Activated CD8-positive, alpha-beta T cell treated with anti-CD3 and anti-CD28 coated beads, Interleukin-2, amount 10 ng/mL, durations not matched to agents 7 days and 5 days (primary cell): ENCODE data around the gene OBI1. TPM values are rescaled to one million over a fixed set of nuclear protein-coding genes. Genes with fewer than 3 reads are reported as not detected.

Experiments
- ATAC-seq: fragments of 150-1000 bp; cut with Tn5 transposase; one replicate; pipeline ENCODE4 v1.10.0; 2021; ENCODE audit warnings: moderate library complexity
- CTCF ChIA-PET: fragments of 350-600 bp; sonication (Branson Sonifier 250); formaldehyde crosslinking; loops from one replicate; lab custom pipeline; 2021; ENCODE audit warnings: antibody characterized with exemption; lab: Charles Lee
- POLR2A ChIA-PET: fragments of 350-600 bp; sonication (Branson Sonifier 250); formaldehyde crosslinking; loops from one replicate; lab custom pipeline; 2021; ENCODE audit warnings: antibody characterized with exemption; lab: Charles Lee
- DNase-seq: peaks from one replicate; pipeline ENCODE4 v3.0.0-alpha.2; 2020
- H3K27ac Mint-ChIP-seq: one replicate; pipeline ENCODE4 v1.8.0; 2021; ENCODE audit warnings: mild to moderate bottlenecking, mixed read lengths
- H3K27me3 Mint-ChIP-seq: one replicate; pipeline ENCODE4 v1.8.0; 2021; ENCODE audit warnings: low read depth, mixed read lengths
- H3K36me3 Mint-ChIP-seq: one replicate; pipeline ENCODE4 v1.8.0; 2021; ENCODE audit warnings: low read depth, mixed read lengths
- H3K4me1 Mint-ChIP-seq: one replicate; pipeline ENCODE4 v1.8.0; 2021; ENCODE audit warnings: low read depth, mixed read lengths
- H3K4me3 Mint-ChIP-seq: one replicate; pipeline ENCODE4 v1.8.0; 2021; ENCODE audit warnings: mild to moderate bottlenecking, mixed read lengths
- H3K9me3 Mint-ChIP-seq: one replicate; pipeline ENCODE4 v1.8.0; 2022; ENCODE audit warnings: mixed read lengths; ENCODE audit not compliant: insufficient read depth
- total RNA-seq, 2 experiments: library from RNA; stranded (reverse); gene quantifications; one replicate each; pipeline ENCODE4 v1.2.3, GENCODE V29; 2021

The OBI1 gene
- total RNA-seq, 2 experiments from 2014 or later = 20.0 to 21.4 TPM

DNA sequence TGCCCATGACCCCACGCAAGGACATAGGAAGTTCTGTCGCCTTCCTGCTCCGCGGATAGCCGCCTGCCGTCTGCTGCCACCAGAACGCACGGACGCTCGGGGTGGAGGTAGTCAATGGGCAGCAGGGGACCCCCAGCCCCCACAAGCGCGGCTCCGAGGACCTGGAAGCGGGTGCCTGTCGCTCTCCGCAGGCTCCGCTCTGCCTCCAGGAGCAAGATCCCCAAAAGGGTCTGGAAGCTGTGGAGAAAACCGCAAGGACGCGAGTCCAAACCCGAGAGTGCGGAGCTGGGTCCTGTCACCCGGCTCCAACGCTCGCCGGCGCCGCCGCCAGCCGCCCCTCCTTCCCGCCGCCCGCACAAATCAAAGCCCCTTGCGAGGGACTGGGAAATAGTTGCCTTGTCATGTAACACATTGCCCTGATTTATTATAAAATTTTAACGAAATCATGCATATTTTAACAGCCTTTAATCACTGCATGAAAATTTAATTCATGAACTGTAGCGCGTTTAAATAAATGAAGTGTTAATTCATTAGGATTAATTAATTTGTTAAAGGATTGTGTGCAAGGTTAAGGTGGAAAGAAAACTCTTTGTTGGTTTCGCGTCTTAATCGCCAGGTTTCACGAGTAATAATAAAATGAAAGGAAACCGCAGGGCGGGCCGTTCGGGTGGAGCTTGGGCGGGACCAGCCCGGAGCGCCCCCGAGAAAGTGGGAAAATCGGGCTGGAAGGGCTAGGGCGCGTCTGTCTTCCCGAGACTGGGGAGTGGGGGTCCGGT lies 50.1 kb downstream of the OBI1 start:
- peaks cover 26% of the 10 kb centered on the region for H3K4me1 Mint-ChIP-seq
- no peak overlapping the region for H3K27ac Mint-ChIP-seq
- no peaks in the 10 kb centered on the region for H3K36me3 Mint-ChIP-seq
- ATAC-seq (peak; percentile 27), DNase-seq (no peak)
- CTCF ChIA-PET = no interaction called here
- peak overlapping the region; percentile 59 for H3K4me3 Mint-ChIP-seq
- peaks cover 72% of the 10 kb centered on the region for H3K27me3 Mint-ChIP-seq
- H3K9me3 Mint-ChIP-seq = no peaks in the 10 kb centered on the region
- POLR2A ChIA-PET = no interaction called here

DNA sequence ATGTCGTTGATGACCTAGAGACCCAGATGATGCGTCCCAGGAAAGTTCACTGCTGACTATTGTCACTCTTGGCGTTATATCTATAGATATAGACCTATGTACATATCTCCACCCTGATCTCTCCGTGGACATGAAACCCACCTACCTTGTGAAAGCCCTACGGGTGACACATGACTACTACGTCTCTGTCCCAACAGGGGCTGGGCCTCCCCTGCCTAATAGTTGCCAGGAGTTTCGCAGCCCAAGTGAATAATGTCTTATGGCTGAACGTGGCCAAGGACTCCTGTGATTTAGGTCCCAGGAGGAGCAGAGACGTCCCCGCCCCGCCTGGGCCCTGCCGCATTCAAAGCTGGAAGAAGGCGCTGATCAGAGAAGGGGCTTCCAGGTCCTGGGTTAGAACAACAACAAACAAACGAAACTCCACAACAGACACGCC lies 50.7 kb downstream of the OBI1 start:
- ATAC-seq (no peak), DNase-seq (no peak)
- ChIA-PET CTCF (no interaction called here), POLR2A (no interaction called here)
- Mint-ChIP-seq H3K9me3 (no peaks in the 10 kb centered on the region), H3K27me3 (peaks cover 78% of the 10 kb centered on the region), H3K36me3 (no peaks in the 10 kb centered on the region), H3K4me1 (peaks cover 31% of the 10 kb centered on the region), H3K4me3 (peak overlapping the region; percentile 59), H3K27ac (no peak overlapping the region)

DNA sequence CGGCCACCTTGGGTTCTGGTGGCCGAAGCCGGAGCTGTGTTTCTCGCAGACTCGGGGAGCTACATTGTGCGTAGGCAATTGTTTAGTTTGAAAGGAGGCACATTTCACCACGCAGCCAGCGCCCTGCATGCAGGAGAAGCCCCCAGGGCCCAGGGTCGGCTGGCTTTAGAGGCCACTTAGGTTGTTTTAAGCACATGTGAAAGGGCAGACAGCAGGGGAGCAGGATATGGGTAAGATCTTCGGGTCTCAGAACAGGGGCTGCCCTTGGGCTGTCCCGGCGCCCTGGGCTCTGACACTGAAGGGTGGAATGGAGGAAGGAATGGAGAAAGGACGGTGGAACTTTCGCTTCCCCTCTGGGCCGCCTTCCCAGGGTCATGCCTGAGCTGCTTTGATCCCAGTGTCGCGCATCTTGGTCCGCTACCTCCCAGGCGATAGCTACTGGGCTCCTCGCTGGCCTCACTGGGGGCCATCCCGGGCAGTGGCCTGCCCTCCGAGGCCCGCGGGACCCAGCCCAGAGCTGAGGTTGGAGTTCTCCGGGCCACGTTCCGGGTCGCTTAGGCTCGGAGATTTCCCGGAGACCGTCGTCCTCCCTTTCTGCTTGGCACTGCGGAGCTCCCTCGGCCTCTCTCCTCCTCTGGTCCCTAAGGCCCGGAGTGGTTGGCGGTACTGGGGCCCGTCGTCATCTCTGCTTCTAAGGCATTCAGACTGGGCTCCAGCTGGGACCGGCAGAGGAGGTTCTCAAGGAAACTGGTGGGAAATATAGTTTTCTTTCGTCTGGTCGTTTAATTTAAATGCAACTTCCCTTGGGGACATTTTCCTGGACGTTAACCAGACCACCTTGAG lies 51.3 kb downstream of the OBI1 start:
- Mint-ChIP-seq H3K27ac (no peak overlapping the region), H3K4me1 (peaks cover 33% of the 10 kb centered on the region)
- POLR2A ChIA-PET = interaction anchor here (0.6 kb wide), 1 partner anchor 1734 kb away, joined by 3 read pairs; no protein-coding TSS in a partner anchor

DNA sequence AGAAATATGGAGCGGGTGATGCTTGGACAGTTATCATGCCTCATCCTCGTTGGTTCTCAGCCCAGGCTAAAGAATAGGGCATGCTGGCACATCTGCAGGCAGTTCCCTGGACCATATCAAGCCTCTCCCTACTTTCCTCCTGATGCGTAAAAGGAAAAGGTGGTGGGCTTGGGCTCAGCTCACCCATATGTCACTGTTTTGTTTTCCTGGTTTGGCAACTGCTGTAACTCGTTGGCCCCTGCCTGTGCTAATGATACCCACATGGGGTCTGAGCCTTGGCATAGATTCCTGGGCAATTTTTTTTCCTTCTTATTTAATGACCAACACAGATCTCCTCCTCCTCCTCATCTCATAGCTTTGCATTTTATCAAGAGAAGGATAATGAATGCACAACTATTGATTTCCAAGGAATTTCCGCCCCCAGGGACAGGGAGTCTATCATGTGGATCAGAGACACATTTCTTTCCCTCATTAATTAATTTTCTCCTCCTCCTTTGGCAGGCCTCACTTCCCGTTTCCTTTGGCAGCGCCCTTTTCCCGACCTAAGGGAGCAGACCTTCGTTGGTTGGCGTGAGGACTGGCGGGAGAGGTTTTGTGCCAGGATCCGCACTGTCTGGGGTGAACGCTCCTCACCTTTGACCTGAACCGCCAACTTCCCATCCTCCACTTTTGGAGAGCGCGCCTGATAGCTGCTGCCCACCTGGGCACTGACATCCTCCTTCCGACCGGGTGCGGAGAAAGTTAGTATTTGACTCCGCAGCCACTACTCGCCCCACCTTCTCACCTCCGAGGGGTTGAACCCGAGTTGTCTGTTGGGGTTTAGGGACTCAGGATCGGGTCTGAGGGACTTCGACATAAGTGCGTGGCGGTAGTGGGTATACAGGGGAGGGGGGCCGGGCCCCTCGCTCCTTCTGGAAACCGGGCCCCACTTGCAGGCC lies 52.2 kb downstream of the OBI1 start:
- H3K4me1 Mint-ChIP-seq = peaks cover 38% of the 10 kb centered on the region
- CTCF ChIA-PET = interaction anchor here (0.8 kb wide), 1 partner anchor 10 kb away, joined by 3 read pairs; no protein-coding TSS in a partner anchor
- POLR2A ChIA-PET = interaction anchor here (0.6 kb wide), 1 partner anchor 1735 kb away, joined by 3 read pairs; no protein-coding TSS in a partner anchor

More for the DNA sequence above, 51.3 kb downstream of the OBI1 start:
- DNase-seq (no peak), ATAC-seq (no peak)
- H3K36me3 Mint-ChIP-seq = peaks cover 2% of the 10 kb centered on the region
- CTCF ChIA-PET = no interaction called here
- H3K9me3 Mint-ChIP-seq = no peaks in the 10 kb centered on the region
- H3K27me3 Mint-ChIP-seq = peaks cover 80% of the 10 kb centered on the region
- peak overlapping the region; percentile 3 for H3K4me3 Mint-ChIP-seq

DNA sequence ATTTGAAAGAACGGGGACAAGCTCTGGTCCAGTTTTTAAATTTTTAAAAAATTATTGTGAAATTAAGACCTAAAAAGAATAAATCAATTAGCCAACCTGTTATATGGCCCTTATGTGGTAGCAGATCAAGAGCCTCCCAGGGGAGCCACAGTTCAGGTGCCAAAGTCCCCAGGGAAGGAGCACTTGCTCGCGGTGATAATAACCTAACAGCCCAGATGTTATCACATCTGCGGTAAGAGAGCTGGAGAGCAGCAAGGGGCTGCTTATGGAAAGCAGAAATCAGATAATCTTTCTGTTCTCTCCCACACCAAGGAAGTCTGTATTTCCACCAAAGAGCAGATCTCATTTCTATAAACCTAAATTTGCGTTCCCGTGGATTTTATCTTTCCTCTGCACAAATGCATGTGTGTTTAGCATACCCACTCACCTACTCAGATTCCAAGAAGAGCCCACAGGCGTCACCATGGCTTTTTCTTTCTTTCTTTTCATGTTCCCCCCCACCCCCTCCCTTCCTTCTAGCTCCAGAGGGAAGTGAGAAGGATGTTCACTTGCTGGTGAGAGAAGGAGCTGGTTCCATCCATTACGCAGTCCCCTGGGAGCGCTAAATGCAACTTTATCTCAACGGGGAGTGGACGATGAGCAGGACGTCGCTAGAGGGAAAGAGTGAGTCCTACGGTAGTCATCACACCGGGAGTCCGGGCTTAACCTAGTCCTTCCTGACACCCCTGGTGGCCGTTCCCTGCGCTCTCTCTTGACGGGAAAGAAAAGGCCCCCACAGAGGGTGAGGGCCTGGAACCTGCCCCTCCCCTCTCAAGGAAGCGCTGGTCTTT lies 54.0 kb downstream of the OBI1 start:
- Mint-ChIP-seq H3K9me3 (no peaks in the 10 kb centered on the region), H3K27me3 (peaks cover 86% of the 10 kb centered on the region), H3K27ac (no peak overlapping the region), H3K4me1 (peaks cover 49% of the 10 kb centered on the region), H3K36me3 (peaks cover 7% of the 10 kb centered on the region), H3K4me3 (no peak overlapping the region)
- ATAC-seq (no peak), DNase-seq (no peak)
- ChIA-PET CTCF (interaction anchor here (1.7 kb wide), 1 partner anchor 8 kb away, joined by 5 read pairs; no protein-coding TSS in a partner anchor), POLR2A (interaction anchor here (0.7 kb wide), 1 partner anchor 452 kb away, joined by 3 read pairs; no protein-coding TSS in a partner anchor)

More for the DNA sequence above, 52.2 kb downstream of the OBI1 start:
- ATAC-seq (no peak), DNase-seq (no peak)
- Mint-ChIP-seq H3K36me3 (peaks cover 7% of the 10 kb centered on the region), H3K27ac (no peak overlapping the region), H3K4me3 (peak overlapping the region; percentile 3), H3K9me3 (no peaks in the 10 kb centered on the region), H3K27me3 (peaks cover 85% of the 10 kb centered on the region)

DNA sequence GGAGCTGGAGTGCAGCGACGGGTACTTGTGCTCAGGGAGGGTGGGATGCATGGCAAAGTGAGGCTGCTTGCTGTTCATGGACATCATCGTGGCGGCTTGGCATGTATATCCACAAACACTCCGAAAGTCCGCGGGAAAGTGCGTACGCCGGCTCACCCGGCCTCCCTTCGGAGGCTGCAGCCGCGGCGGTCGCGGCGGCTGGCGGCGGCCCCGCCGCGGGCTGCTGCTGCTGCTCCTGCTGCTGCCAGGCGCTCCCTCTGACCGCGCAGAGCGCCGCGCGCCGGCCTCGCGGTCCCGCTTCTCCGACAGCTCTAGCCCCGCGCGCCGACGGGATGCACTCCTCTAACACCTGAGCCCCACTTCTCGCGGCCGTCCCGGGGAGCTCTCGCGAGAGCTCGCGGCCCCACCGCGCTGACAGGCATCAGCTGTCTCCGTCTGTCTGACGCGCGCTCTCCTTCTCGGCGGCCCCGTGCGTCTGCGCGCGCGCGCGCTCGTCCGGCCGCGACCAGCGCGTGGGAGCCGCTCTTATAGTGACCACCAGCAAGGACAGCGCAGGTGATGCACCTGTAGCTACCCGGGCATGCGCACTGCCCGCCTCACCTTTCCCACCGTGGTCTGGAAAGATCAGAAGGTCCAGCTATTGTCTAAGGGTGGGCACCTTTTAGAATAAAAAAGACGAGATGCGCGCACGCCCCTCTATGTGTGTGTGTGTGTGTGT lies 55.6 kb downstream of the OBI1 start, which contains the start of gene POU4F1:
TSS of gene POU4F1 (minus strand) at position 313 of the 718 bp plus-strand sequence. CDS start at position 87, 226 bp downstream.
- Mint-ChIP-seq H3K9me3 (no peaks in the 10 kb centered on the region), H3K27ac (peak within 1 kb of the TSS; percentile 69), H3K27me3 (peaks cover 85% of the 10 kb centered on the region), H3K36me3 (peaks cover 7% of the 10 kb centered on the region), H3K4me1 (peaks cover 44% of the 10 kb centered on the region), H3K4me3 (peak within 1 kb of the TSS; percentile 64)
- POLR2A ChIA-PET = no interaction called here
- CTCF ChIA-PET = no interaction called here
- ATAC-seq = peak; percentile 88
- DNase-seq = peak; percentile 85

DNA sequence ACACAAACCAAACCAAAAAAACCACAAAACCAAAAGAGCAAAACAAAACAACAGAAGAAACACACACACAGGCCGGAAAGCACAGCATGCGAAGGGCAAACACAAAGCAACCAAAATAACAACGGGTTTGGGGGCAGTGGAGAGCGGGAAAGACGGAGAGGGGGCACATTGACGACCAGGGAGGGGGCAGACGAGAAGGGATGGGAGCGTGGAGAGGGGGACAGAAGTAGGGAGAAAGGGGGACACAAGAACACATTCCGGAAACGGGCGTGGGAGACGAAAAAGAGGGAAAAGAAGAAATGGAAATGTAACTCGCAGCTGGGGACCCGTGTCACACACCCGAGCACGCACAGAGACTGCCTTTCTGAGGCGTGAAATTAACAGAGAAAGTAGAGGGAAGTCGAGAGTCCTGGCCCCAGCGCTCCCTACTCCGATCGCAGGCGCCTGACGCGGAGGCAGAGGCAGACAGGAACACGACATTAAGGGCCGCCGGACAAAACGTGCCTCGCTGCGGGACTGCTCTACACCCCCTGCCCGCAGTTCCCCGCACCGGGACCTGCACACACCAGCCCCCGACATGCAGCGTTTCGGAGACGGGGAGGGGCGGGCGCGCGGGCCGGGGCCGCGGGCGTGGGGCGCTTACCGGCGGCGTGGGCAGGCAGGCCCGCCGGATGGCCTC lies 56.3 kb downstream of the OBI1 start:
- CTCF ChIA-PET = no interaction called here
- DNase-seq = no peak

DNA sequence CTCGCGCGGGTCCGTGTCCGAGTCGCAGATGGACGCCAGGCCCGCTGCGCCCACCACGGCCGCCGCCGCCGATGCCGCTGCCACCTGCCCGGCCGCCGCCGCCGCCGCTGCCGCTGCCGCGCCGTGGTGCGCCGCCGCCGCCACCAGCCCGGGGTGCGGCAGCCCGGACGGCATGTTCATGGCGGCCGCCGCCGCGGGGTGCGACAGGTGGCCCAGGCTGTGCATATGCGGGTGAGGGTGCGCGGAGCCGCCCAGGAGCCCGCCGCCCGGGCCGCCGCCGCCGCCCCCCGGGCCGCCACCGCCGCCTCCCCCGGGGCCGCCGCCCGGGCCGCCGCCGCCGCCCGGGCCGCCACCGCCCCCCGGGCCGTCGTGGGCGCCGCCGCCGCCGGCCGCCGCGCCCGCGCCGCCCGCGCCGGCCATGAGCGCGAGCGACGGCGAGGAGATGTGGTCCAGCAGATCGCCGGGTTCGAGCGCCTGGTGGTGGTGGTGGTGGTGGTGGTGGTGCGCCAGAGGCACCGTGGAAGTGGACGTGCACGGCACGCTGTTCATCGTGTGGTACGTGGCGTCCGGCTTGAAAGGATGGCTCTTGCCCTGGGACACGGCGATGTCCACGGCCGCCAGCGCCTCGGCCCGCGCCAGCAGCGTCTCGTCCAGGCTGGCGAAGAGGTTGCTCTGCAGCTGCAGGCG lies 56.9 kb downstream of the OBI1 start:
- Mint-ChIP-seq H3K27me3 (peaks cover 82% of the 10 kb centered on the region), H3K4me3 (peak overlapping the region; percentile 62), H3K4me1 (peaks cover 35% of the 10 kb centered on the region), H3K36me3 (peaks cover 7% of the 10 kb centered on the region), H3K27ac (peak overlapping the region; percentile 69), H3K9me3 (no peaks in the 10 kb centered on the region)
- CTCF ChIA-PET = no interaction called here
- no peak for DNase-seq
- ATAC-seq = no peak
- POLR2A ChIA-PET = no interaction called here

More for the DNA sequence above, 56.3 kb downstream of the OBI1 start:
- POLR2A ChIA-PET = no interaction called here
- H3K4me1 Mint-ChIP-seq = peaks cover 40% of the 10 kb centered on the region
- H3K27ac Mint-ChIP-seq = peak overlapping the region; percentile 69
- peaks cover 82% of the 10 kb centered on the region for H3K27me3 Mint-ChIP-seq
- peaks cover 7% of the 10 kb centered on the region for H3K36me3 Mint-ChIP-seq
- peak; percentile 32 for ATAC-seq
- no peaks in the 10 kb centered on the region for H3K9me3 Mint-ChIP-seq
- peak overlapping the region; percentile 62 for H3K4me3 Mint-ChIP-seq

DNA sequence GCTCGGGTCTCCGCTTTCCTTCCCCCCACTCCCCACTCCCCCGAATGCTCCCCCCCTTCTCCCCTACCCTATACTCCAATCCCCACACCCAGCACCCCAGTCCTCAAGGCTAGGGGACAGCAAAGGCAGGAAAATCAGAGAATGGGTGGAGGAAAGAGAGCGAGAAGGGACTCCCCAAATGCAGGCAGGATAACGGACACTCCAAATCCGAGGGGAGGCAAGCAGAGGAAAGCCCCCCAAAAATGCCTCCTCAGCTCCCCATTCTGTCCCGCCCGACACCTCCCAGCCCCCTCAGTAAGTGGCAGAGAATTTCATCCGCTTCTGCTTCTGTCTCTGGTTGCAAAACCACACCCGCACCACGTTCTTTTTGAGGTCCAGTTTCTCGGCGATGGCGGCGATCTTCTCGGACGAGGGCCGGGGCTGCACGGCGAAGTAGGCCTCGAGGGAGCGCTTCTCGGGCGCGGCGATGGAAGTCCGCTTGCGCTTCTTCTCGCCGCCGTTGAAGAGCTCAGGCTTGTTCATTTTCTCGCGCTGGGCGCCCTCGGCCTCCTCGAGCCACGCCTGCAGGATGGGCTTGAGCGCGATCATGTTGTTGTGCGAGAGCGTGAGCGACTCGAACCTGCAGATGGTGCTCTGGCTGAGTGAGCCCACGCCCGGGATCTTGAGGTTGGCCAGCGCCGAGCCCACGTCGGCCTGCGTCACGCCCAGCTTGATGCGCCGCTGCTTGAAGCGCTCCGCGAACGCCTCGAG lies 57.7 kb downstream of the OBI1 start:
- no peak for DNase-seq

More for the DNA sequence above, 57.7 kb downstream of the OBI1 start:
- Mint-ChIP-seq H3K4me3 (peak overlapping the region; percentile 18), H3K36me3 (peaks cover 7% of the 10 kb centered on the region), H3K27ac (no peak overlapping the region), H3K4me1 (peaks cover 30% of the 10 kb centered on the region), H3K27me3 (peaks cover 81% of the 10 kb centered on the region), H3K9me3 (no peaks in the 10 kb centered on the region)
- no peak for ATAC-seq
- CTCF ChIA-PET = no interaction called here
- POLR2A ChIA-PET = no interaction called here
